ENCODE data around the gene IFIT3.
"Not testable (repeated sequence)": the region's sequence is repeated elsewhere in the genome, so short reads cannot be mapped to it uniquely, and the experiment has no call there.

- TF ChIP-seq EZH2 (optimal IDR thresholded peaks at IDR 0.05; ENCODE audit: low read depth, low read length); CTCF (IDR thresholded peaks at IDR 0.05; ENCODE audit: low read length); EZH2phosphoT487 (IDR thresholded peaks at IDR 0.05; ENCODE audit: low read length): not testable (repeated sequence)
These were observed 23.0 kb downstream of the IFIT3 start for GRCh38 chr10:89350631-89351315.

All from MM.1S (cell line).